Activated T-helper 9 cell treated with anti-CD3 and anti-CD28 coated beads, Interleukin-2, amount 50 U/mL, for 16 hours (primary cell): ENCODE results near the gene SNX6.
A peak's percentile ranks its signal among the peaks of the same experiment; 100 is the strongest.
"Not testable (repeated sequence)": the region's sequence is repeated elsewhere in the genome, so short reads cannot be mapped to it uniquely, and the experiment has no call there.

Experiments used
- DNase-seq: peaks from one replicate; pipeline ENCODE4 v3.0.0-alpha.2; 2020; ENCODE audit warnings: low read depth

SNX6 gene

DNA sequence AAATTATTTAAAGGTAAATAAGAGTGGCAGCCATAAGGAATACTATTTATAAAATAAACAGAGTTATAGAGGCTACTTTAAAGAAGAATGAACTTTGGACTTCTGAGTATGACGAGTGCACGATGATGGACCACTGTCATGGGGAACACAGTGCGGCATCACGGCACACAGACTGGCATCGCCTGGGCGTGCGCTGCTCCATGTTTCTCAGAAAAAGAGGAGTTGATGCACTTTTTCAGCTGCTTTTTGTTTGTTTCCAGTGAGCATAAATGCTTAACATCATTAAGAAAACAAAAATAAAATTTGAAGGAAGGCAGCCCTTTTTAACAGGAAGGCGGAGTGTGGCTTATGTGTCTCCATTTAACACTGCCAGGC is 67.2 kb downstream of the SNX6 start:
- DNase-seq, result no peak

DNA sequence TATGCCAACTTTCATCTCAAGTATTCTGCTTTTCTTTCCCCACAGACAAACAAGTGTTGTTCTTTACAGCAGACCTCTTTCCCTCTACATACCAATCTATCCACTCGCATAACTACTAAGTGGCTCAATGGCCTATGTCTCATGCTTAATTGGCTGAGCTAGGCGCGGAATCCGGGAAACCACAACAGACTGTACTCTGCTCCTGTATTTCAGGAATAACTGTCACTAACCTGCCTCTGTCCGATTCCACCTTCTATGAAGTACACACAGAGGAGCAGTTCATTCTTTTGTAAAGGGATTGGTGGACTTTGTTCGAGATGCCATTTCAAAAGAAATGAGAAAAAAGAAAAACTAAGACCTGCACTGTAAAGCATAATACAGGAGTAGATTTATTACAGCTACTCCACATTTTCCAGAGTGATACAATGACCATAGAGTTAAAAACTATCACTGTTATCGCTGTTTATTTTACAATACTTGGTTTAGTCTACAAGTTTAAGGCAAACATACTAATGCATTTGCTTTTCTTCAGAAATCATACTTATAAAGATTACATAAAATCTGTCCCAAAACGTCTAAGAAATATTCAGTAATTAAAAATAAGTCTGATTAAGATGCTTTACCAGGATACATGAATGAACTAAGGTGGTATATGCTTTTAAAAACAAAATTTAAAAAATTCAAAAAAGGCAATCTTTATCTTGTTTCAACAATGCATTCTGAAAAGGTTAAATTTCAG is 67.7 kb downstream of the SNX6 start:
- DNase-seq, result not testable (repeated sequence)

DNA sequence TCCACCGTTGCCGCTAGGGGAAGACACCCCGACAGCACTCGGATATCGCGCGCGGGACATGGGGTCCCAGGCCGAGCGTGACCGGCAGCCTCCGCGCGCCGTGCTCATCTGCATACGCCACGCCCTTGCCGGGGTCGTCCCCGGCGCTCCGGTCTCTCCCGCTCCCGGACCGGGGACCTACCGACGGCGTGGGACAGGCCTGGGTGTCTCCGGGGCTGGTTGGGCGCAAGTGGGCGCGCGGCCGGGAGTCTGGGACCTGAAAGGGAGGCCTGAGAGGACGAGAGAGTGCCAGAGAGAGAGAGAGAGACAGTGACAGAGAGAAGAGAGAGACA is 73.5 kb downstream of the SNX6 start:
- not testable (repeated sequence) for DNase-seq

DNA sequence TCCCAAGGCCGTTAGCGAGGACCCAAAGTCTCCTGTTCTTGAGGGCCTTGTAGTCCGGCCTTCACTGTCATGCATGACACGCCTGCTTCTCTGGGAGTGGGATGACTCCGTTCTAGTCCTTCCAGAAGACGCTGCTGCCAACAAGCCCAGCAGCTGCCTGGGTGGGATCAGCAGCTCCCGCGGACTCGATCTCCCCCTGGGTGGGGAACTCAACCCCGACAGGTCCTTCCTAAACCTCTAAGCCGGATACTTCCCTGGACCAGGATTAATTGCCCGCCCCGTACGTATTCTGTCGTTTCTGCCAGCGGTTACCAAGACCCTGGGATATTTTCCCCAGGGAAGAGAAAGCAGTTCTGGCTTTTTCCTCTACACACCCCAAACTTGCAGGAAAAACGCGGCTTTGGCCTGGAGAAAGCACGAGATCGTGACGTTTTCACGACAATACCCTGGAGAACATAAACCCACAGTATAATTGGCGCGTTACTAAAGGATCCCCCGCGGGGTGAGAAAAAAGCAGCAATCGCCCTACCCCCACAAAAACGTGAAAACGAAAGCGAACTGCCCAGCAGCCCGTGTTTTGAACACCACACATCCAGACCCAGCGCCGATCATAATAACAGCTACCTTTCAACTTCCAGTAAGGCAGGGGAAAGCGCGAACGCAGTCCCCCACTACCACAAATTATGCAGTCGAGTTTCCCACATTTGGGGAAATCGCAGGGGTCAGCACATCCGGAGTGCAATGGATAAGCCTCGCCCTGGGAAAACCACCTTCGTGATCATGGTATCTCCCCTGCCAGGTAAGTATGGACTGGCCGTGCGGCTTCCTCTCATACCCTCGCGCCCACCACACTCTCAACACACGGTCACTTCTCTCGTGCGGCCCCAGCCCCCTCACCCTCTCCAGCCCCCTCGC is 74.1 kb downstream of the SNX6 start:
- not testable (repeated sequence) for DNase-seq

DNA sequence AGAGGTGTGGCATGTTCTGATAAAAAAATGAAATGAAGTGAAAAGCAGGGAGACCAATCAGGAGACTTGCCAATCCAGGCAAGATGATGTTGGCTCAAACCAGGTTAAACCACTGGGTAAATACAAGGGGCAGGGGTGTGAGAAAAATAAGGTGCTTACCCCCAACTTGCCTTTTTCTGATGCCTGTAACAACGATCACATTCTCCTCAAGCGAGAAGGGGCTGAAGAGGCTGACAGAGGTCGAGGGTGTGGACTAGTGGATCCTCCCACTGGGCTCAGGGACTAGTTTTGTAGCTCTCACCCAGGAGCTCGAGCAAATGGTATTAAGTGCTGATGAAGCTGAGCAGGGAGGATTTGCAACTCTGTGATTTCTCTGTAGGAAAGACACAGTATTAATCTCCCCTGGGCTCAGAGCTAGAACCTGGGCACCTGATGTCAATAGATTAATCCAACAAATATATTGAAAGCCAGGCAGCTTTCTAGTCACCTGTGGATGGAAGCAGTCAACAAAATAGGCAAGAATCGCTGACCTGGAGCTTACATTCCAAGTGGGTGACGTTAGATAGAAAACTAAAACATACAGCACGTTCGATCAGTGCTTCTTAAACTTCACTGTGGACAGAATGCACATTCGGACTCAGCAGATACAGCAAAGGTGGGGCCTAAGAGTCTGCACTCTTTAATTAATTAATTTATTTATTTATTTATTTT is 75.3 kb downstream of the SNX6 start:
- no peak for DNase-seq

DNA sequence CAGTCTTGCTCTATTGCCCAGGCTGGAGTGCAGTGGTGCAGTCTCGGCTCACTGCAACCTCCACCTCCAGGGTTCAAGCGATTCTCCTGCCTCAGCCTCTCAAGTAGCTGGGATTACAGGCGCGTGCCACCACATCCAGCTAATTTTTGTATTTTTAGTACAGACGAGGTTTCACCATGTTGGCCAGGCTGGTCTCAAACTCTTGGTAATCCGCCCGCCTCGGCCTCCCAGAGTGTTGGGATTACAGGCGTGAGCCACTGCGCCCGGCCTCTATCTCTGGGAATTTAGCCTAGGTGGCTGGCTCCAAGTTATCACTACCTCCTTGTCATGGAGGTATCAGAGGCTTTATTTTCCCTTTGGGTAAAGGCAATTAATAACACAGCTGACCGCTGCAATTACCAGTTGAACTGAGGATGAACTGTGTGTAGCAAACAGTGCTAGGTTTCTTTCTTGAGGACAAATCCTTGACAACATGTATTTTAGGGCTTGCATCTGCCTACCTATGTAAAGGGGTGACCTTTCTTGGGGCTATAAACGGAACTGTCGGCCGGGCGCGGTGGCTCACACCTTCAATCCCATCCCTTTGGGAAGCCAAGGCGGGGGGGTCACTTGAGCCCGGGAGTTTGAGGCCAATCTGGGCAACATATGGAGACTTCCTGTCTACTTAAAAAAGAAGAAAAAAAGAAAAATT is 80.5 kb downstream of the SNX6 start:
- not testable (repeated sequence) for DNase-seq

DNA sequence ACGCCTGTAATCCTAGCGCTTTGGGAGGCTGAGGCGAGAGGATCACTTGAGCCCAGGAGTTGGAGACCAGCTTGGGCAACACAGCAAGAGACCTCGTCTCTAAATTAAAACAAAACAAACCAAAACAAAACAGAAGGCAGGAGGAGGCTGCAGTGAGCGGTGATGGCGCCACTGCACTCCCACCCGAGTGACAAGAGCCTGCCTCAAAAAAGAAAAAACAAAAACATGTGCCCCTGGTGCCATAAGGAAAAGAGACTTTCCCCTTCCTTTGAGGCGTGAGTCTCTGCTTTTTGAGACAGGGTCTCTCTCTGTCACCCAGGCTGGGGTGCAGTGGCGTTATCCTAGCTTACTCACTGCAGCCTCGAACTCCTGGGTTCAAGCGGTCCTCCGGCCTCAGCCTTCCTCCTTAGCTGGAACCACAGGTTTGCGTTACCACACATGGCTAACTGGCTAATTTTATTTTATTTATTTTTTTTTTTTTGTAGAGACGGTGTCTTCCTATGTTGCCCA is 81.4 kb downstream of the SNX6 start:
- DNase-seq, result no peak

DNA sequence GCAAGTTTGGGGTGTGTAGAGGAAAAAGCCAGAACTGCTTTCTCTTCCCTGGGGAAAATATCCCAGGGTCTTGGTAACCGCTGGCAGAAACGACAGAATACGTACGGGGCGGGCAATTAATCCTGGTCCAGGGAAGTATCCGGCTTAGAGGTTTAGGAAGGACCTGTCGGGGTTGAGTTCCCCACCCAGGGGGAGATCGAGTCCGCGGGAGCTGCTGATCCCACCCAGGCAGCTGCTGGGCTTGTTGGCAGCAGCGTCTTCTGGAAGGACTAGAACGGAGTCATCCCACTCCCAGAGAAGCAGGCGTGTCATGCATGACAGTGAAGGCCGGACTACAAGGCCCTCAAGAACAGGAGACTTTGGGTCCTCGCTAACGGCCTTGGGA is 82.8 kb downstream of the SNX6 start:
- not testable (repeated sequence) for DNase-seq

DNA sequence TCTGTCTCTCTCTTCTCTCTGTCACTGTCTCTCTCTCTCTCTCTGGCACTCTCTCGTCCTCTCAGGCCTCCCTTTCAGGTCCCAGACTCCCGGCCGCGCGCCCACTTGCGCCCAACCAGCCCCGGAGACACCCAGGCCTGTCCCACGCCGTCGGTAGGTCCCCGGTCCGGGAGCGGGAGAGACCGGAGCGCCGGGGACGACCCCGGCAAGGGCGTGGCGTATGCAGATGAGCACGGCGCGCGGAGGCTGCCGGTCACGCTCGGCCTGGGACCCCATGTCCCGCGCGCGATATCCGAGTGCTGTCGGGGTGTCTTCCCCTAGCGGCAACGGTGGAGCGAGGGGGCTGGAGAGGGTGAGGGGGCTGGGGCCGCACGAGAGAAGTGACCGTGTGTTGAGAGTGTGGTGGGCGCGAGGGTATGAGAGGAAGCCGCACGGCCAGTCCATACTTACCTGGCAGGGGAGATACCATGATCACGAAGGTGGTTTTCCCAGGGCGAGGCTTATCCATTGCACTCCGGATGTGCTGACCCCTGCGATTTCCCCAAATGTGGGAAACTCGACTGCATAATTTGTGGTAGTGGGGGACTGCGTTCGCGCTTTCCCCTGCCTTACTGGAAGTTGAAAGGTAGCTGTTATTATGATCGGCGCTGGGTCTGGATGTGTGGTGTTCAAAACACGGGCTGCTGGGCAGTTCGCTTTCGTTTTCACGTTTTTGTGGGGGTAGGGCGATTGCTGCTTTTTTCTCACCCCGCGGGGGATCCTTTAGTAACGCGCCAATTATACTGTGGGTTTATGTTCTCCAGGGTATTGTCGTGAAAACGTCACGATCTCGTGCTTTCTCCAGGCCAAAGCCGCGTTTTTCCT is 83.4 kb downstream of the SNX6 start:
- not testable (repeated sequence) for DNase-seq

DNA sequence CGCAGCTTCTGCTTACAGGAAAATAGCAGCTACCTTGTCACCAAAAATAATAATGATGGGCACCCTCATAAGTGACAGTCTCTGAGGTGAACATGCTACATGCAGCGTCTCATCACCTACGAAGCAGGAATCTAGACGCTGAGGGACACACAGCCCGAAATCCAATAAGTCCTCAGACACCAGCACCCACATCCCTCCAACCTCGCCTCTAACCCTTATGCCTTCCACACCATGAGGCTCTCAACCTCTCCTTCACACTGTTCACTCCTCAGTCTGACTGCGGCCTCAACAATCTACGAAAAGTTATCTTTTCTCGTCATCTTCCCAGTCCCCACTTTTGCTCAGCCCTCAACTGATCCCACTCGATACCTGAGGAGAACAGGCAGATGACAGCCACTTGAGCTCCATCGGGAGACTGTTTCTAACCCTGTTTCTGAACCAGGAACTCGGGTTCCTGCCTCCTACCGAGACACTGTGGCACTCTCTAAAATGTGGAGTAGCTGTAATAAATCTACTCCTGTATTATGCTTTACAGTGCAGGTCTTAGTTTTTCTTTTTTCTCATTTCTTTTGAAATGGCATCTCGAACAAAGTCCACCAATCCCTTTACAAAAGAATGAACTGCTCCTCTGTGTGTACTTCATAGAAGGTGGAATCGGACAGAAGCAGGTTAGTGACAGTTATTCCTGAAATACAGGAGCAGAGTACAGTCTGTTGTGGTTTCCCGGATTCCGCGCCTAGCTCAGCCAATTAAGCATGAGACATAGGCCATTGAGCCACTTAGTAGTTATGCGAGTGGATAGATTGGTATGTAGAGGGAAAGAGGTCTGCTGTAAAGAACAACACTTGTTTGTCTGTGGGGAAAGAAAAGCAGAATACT is 89.5 kb downstream of the SNX6 start:
- not testable (repeated sequence) for DNase-seq

DNA sequence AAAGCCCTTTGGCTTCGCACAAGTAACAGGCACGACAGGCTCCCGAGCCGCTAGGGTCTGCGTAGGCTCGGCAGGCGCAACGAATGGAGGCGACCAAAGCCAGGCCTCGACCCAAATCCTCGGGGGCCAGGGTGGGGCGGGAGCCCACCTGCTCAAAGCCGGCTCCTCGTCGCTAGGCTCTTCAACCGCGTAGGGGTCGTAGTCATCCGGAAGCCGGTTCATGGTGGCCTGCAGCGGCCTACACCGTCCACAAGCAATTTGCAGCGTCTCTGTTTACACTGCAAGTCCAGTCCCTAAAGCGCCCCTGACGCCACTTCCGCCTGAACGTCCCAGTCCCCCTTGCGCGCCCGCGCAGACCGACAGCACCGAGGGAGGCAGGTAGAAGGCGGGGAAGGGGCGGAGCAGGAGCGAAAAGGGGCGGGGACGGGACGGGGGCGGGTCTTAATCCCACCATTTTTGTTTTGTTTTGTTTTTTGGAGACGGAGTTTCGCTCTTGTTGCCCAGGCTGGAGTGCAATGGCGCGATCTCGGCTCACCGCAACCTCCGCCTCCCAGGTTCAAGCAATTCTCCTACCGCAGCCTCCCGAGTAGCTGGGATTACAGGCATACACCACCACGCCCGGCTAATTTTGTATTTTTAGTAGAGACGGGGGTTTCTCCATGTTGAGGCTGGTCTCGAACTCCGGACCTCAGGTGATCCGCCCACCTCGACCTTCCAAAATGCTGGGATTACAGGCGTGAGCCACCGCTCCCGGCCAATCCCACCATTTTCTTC is 90.4 kb downstream of the SNX6 start, which contains the start of gene EAPP:
Gene EAPP (minus strand): TSS at position 295 of the 774 bp plus-strand sequence. CDS start 73 bp downstream, at position 222.
- peak; percentile 92 for DNase-seq

DNA sequence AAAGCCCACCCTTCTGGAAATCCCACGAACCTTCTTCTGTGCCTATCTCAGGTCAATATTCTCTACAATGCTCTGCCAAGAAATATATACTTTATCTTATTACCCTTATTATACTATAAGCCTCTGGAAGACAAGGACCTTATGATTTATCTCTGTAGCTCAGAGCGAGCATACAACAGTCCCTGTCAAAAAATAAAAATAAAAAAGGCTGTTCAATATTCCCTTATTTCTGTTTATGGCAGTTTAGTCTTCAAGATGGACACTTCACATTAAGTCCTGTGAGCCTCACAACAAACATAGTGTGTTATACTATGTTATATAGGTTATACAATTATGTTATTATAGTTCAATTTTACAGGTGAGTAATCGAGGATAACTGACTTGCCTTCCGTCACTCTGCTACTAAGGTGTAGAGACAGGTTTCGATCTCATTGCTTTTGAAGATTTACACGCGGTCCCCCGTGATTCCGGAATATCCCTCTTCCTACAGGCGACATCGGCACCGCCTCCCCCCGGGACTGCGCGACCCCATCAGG is 91.0 kb downstream of the SNX6 start:
- DNase-seq, result no peak

DNA sequence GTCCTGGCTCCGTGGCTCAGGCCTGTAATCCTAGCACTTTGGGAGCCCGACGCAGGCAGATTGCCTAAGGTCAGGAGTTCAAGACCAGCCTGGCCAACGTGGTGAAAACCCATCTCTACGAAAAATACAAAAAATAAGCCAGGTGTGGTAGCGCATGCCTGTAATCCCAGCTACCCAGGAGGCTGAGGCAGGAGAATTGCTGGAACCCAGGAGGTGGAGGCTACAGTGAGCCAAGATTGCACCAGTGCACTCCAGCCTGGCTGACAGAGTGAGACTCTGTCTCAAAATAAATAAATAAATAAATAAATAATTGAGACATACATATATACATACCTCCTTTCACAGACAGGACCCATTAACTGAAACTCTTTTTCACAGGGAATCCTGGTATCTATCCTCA is 91.9 kb downstream of the SNX6 start:
- not testable (repeated sequence) for DNase-seq

DNA sequence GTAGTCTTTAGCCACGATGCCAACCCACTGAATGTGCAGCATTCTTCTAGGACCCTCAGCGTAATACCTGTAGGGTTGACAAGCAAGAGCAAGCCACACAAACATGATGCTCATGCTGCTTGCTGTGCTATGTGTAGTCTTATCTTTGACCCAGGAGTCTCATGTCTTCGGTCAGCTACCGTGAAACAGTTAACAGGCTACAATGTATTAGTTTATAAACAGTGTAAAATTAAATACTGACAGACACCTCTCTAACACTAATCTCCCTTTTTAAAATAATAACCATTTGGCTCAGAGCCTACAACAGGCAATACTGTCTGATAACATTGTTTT is 92.3 kb downstream of the SNX6 start:
- DNase-seq, result no peak

DNA sequence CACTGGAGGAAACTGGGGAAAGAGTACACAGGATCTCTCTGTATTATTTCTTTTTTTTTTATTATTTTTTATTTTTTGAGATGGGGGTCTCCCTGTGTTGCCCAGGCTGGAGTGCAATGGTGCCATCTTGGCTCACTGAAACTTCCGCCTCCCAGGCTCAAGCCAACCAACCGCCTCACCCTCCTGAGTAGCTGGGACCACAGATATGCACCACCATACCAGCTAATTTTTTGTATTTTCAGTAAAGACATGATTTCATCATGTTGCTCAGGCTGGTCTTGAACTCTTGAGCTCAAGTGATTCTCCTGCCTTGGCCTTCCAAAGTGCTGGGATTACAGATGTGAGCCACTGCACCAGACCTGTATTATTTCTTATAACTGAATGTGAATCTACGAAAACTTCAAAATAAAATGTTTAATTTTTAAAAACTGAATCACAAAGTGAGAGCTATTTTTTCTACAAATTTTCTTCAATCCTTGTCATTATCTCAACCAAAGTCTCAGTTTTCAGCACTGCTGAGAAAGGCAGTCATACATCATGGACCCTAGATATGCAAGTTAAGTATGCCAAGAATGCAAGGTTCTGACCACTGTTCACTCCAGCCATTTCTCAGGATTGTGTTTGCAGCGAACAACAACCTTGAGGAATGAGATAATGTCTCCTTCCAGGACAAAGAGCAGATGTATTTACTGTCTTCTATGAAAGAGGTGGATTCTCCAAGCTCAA is 92.8 kb downstream of the SNX6 start:
- DNase-seq, result no peak

DNA sequence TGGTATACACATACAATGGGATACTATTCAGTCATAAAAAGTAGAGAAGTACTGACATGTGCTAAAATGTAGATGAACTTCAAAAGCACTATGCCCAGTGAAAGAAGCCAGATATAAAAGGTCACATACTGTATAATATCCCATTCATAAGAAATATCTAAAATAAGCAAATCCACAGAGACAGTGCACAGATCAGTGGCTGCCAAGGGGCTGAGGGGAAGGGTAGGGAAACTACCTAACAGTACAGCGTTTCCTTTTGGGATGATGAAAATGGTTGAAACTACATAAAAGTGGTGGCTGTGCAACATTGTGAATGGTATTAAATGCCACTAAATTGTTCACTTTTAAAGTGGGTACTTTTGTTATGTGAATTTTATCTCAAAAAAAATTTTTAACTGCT is 102.4 kb downstream of the SNX6 start:
- no peak for DNase-seq

DNA sequence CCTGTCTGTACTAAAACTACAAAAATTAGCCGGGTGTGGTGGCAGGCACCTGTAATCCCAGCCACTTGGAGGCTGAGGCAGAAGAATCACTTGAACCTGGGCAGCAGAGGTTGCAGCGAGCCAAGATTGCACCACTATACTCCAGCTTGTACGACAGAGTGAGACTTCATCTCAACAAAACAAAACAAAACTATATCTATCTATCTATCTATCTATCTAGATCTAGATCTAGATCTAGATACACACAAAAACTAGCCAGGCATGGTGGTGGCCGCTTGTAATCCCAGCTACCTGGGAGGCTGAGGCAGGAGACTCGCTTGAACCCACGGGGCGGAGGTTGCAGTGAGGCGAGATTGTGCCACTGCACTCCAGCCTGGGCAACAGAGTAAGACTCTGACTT is 105.7 kb downstream of the SNX6 start:
- DNase-seq, result not testable (repeated sequence)

DNA sequence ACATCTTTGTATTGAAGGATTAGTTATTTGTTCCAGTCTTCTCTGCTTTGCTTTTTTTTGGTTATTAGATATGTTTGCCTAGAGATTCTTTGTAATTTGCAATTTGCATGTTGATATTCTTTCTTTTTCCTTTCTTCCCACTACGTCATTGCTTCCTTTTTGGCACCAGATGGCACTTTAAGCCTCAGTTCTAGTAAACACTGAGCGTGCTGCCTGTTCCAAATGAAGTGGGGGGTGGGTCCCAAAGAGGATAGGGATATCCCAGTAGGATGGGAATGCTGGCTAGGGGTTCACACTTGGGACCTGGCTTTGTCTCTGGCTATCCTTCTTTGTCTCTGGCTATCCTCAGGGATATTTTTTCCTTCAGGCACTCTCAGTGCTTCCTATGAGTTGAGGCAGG is 107.5 kb downstream of the SNX6 start:
- DNase-seq, result no peak
